GM12891 (cell line): ENCODE data around the gene OSBPL1A.

Experiments
- POLR2A ChIP-seq: IDR thresholded peaks from 2 replicates; pipeline ENCODE4 v1.6.1; 2011; ENCODE audit warnings: low read depth, low read length, control low read depth
- POLR2AphosphoS5 ChIP-seq: IDR thresholded peaks from 2 replicates; pipeline ENCODE4 v1.6.1; 2011; ENCODE audit warnings: low read depth, low read length, control low read depth
- POU2F2 ChIP-seq: IDR thresholded peaks from 2 replicates; pipeline ENCODE4 v1.6.1; 2011; ENCODE audit warnings: low read depth, mild to moderate bottlenecking, control low read depth, low read length, moderate library complexity
- TAF1 ChIP-seq: IDR thresholded peaks from 2 replicates; pipeline ENCODE4 v1.6.1; 2011; ENCODE audit warnings: low read depth, low read length, control low read depth

DNA sequence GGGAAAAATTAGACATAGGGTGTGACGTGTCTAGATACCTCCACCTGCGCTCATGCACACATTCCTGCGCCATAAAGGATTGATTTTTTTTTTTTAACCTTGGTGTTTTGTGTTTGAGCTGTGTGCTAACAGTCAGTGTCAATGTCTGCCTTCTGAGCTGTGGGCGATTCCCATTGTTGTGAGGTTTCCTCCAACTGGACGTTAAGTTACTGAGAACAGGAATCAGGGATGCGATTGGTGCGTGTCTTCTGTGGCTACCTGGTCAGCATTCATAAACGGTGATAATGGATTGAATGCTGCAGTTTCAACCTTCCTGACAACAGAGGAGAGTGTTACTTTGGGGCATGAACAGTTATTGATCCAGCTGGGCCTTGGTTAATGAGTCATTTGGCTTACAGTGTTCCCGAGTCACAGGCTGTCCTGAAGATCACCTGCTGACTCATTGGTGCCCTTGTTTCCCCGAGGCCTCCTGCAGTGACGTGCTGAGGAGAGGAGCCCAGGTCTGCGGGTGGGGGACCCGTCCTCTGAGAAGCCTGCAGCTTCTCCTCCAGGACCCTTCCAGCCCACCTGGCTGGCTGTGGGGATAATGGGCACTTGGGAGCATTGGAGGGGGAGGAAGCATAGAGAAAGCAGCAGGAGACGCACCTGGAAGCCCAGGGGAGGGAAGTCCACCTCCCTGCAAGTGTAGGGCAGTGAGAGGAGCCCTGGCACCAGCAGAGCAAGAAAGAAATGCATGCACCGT, 284.6 kb downstream of the OSBPL1A start:
- no peak for TF ChIP-seq POLR2A
- TF ChIP-seq POLR2AphosphoS5 = no peak
- no peak for TF ChIP-seq TAF1
- no peak for TF ChIP-seq POU2F2
